PC-9 (cell line): ENCODE data around the gene C5orf46. TPM values are rescaled to one million over a fixed set of nuclear protein-coding genes. Genes with fewer than 3 reads are reported as not detected.

Experiments used
- BruUV-seq: library from RNA; stranded (reverse); fragments of 400-500 nt; replicated peaks from 2 replicates; lab custom pipeline; 2021; lab: Mats Ljungman, UMichigan
- CTCF ChIA-PET: fragments of 300-600 bp; sonication (Branson Sonifier 250); formaldehyde crosslinking; loops from one replicate; lab custom pipeline; 2022; ENCODE audit warnings: antibody characterized with exemption; lab: Charles Lee
- POLR2A ChIA-PET: fragments of 300-600 bp; sonication (Branson Sonifier 250); formaldehyde crosslinking; loops from one replicate; lab custom pipeline; 2022; ENCODE audit warnings: antibody characterized with exemption; ENCODE audit not compliant: unreplicated experiment; lab: Charles Lee
- DNase-seq, 2 experiments: peaks; one replicate each; pipeline versions ENCODE4 v3.0.0 to v3.0.0-alpha.2; 2015 to 2022; ENCODE audit warnings: mixed read lengths in 1 of 2
- H2AFZ ChIP-seq: fragments of 200-600 bp; sonication (generic); 2 replicates; pipeline ENCODE4 v1.8.1; 2017; ENCODE audit warnings: antibody characterized with exemption
- H3F3A ChIP-seq: fragments of 200-600 bp; sonication (generic); 2 replicates; pipeline ENCODE4 v1.8.1; 2017; ENCODE audit warnings: antibody characterized with exemption, mild to moderate bottlenecking, low read depth; ENCODE audit not compliant: insufficient read depth
- H3K27ac ChIP-seq: fragments of 200-600 bp; sonication (generic); 2 replicates; pipeline ENCODE4 v1.6.1; 2016; ENCODE audit warnings: mixed run types
- H3K27me3 ChIP-seq: fragments of 200-600 bp; sonication (generic); 2 replicates; pipeline ENCODE4 v1.6.1; 2016; ENCODE audit warnings: low read depth, mixed run types; ENCODE audit not compliant: insufficient read depth
- H3K36me3 ChIP-seq: fragments of 200-600 bp; sonication (generic); 2 replicates; pipeline ENCODE4 v1.6.1; 2016; ENCODE audit warnings: low read depth, mixed run types
- H3K4me1 ChIP-seq: fragments of 200-600 bp; sonication (generic); replicated peaks from 2 replicates; pipeline ENCODE4 v1.6.1; 2016; ENCODE audit warnings: mixed run types; ENCODE audit not compliant: insufficient read depth
- H3K4me2 ChIP-seq: fragments of 200-600 bp; sonication (generic); 2 replicates; pipeline ENCODE4 v1.6.1; 2017; ENCODE audit warnings: mixed run types
- H3K4me3 ChIP-seq: fragments of 200-600 bp; sonication (generic); 2 replicates; pipeline ENCODE4 v1.6.1; 2016; ENCODE audit warnings: mixed run types
- H3K79me2 ChIP-seq: fragments of 200-600 bp; sonication (generic); 2 replicates; pipeline ENCODE4 v1.6.1; 2017; ENCODE audit warnings: low read depth, mixed run types
- H3K9me2 ChIP-seq: fragments of 200-600 bp; sonication (generic); 2 replicates; pipeline ENCODE4 v1.8.1; 2017; ENCODE audit warnings: mild to moderate bottlenecking; ENCODE audit not compliant: insufficient read depth
- H3K9me3 ChIP-seq: fragments of 200-600 bp; sonication (generic); 2 replicates; pipeline ENCODE4 v1.8.1; 2016; ENCODE audit warnings: low read depth; ENCODE audit not compliant: insufficient read depth
- H4K20me1 ChIP-seq: fragments of 200-600 bp; sonication (generic); 2 replicates; pipeline ENCODE4 v1.8.1; 2017; ENCODE audit not compliant: insufficient read depth
- EZH2 ChIP-seq: fragments of 200-600 bp; sonication (generic); IDR thresholded peaks from 2 replicates; pipeline ENCODE4 v1.8.0; 2017; ENCODE audit warnings: antibody characterized with exemption, low read depth
- intact Hi-C: fragments of 100-400 bp; cut with micrococcal nuclease; formaldehyde crosslinking; loops from one replicate; pipeline ENCODE4 v1.10.0; 2022; ENCODE audit not compliant: unreplicated experiment
- total RNA-seq: library from RNA; stranded (reverse); gene quantifications from 2 replicates; pipeline ENCODE4 v1.2.3, GENCODE V29; 2021
- TF ChIP-seq, protein P1 (sequence below): fragments of 200-600 bp; sonication (generic); conservative IDR thresholded peaks from 2 replicates; pipeline ENCODE4 v1.6.1; 2017; ENCODE audit warnings: mixed run types, antibody characterized with exemption, mild to moderate bottlenecking, moderate library complexity

Gene C5orf46
- total RNA-seq, 1 experiment from 2014 or later, result not detected

GRCh38 chr5:147869112-147869511 is 37.2 kb downstream of the C5orf46 start:
- no peaks in the 10 kb centered on the region for H3K79me2 ChIP-seq
- TF ChIP-seq, protein P1, sequence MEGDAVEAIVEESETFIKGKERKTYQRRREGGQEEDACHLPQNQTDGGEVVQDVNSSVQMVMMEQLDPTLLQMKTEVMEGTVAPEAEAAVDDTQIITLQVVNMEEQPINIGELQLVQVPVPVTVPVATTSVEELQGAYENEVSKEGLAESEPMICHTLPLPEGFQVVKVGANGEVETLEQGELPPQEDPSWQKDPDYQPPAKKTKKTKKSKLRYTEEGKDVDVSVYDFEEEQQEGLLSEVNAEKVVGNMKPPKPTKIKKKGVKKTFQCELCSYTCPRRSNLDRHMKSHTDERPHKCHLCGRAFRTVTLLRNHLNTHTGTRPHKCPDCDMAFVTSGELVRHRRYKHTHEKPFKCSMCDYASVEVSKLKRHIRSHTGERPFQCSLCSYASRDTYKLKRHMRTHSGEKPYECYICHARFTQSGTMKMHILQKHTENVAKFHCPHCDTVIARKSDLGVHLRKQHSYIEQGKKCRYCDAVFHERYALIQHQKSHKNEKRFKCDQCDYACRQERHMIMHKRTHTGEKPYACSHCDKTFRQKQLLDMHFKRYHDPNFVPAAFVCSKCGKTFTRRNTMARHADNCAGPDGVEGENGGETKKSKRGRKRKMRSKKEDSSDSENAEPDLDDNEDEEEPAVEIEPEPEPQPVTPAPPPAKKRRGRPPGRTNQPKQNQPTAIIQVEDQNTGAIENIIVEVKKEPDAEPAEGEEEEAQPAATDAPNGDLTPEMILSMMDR, result no peak
- TF ChIP-seq EZH2, result no peak
- H2AFZ ChIP-seq, result no peak overlapping the region
- ChIA-PET POLR2A (no interaction called here), CTCF (no interaction called here)
- intact Hi-C loops, result no loop called here
- no peaks in the 10 kb centered on the region for H4K20me1 ChIP-seq
- H3K4me2 ChIP-seq, result no peak overlapping the region
- H3K9me3 ChIP-seq, result no peaks in the 10 kb centered on the region
- H3K4me3 ChIP-seq, result no peak overlapping the region
- H3K4me1 ChIP-seq, result no peaks in the 10 kb centered on the region
- no peak for DNase-seq
- H3F3A ChIP-seq, result no peaks in the 10 kb centered on the region
- no peak overlapping the region for H3K27ac ChIP-seq
- no peaks in the 10 kb centered on the region for H3K36me3 ChIP-seq
- H3K9me2 ChIP-seq, result no peaks in the 10 kb centered on the region
- no peaks in the 10 kb centered on the region for H3K27me3 ChIP-seq
- BruUV-seq, result no TSS peak

DNA sequence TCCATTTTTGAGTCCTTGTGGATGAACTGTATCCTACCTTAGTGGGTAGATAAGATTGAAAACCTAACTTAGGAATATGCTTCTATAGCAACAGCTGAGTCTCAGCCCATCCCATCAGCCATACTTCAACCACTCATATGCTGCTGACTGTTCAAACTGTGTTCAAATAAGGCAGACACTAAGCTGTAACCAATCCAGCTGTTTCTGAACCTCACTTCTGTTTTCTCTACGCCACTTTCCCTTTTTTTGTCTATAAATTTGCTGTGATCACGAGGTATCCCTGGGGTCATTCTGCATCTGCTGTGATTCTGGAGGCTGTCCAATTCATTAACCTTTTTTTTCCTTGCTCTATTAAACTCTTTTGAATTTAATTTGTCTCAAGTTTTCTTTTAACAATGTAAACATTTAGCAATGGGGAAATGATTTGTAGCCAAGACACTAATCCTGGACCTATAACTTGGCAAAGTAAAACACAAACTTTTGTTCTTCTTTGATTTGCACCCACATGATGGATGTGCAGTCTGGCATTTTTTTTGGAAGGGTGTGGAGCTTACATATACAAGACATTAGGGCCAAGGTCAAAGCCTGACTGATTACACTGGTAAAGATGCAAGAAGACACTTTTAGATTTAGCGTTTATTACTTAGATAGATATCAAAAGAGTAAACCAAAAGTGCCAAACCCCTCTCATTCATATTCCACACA is 42.7 kb downstream of the C5orf46 start:
- Histone ChIP-seq H3K4me3 (no peak overlapping the region), H3K4me2 (no peak overlapping the region), H3F3A (no peaks in the 10 kb centered on the region), H4K20me1 (no peaks in the 10 kb centered on the region), H3K9me3 (no peaks in the 10 kb centered on the region), H3K36me3 (no peaks in the 10 kb centered on the region), H3K9me2 (no peaks in the 10 kb centered on the region), H3K27ac (no peak overlapping the region), H3K27me3 (no peaks in the 10 kb centered on the region), H3K4me1 (no peaks in the 10 kb centered on the region), H3K79me2 (no peaks in the 10 kb centered on the region), H2AFZ (no peak overlapping the region)
- ChIA-PET POLR2A (no interaction called here), CTCF (no interaction called here)
- intact Hi-C loops, result no loop called here
- no peak for TF ChIP-seq EZH2
- TF ChIP-seq, protein P1, result no peak
- no peak for DNase-seq
- BruUV-seq, result no TSS peak

- Histone ChIP-seq H3K4me2 (no peak overlapping the region), H3K79me2 (no peaks in the 10 kb centered on the region), H3K36me3 (no peaks in the 10 kb centered on the region), H3K27ac (no peak overlapping the region), H3K9me3 (no peaks in the 10 kb centered on the region), H3K27me3 (no peaks in the 10 kb centered on the region), H3K4me1 (no peaks in the 10 kb centered on the region), H2AFZ (no peak overlapping the region), H3F3A (no peaks in the 10 kb centered on the region), H3K9me2 (no peaks in the 10 kb centered on the region), H4K20me1 (no peaks in the 10 kb centered on the region), H3K4me3 (no peak overlapping the region)
- ChIA-PET CTCF (interaction anchor here (1.5 kb wide), 1 partner anchor 26 kb away, joined by 5 read pairs; no protein-coding TSS in a partner anchor), POLR2A (no interaction called here)
- no TSS peak for BruUV-seq
- intact Hi-C loops, result no loop called here
- no peak for DNase-seq
- TF ChIP-seq, protein P1, result no peak
- no peak for TF ChIP-seq EZH2
Observed at GRCh38 chr5:147860641-147861025, 45.7 kb downstream of the C5orf46 start.
